ENCODE results near the gene PKD2L1. TPM values are rescaled to one million over a fixed set of nuclear protein-coding genes. Genes with fewer than 3 reads are reported as not detected.

Gene PKD2L1
- polyA plus RNA-seq, 1 experiment, result not detected

DNA sequence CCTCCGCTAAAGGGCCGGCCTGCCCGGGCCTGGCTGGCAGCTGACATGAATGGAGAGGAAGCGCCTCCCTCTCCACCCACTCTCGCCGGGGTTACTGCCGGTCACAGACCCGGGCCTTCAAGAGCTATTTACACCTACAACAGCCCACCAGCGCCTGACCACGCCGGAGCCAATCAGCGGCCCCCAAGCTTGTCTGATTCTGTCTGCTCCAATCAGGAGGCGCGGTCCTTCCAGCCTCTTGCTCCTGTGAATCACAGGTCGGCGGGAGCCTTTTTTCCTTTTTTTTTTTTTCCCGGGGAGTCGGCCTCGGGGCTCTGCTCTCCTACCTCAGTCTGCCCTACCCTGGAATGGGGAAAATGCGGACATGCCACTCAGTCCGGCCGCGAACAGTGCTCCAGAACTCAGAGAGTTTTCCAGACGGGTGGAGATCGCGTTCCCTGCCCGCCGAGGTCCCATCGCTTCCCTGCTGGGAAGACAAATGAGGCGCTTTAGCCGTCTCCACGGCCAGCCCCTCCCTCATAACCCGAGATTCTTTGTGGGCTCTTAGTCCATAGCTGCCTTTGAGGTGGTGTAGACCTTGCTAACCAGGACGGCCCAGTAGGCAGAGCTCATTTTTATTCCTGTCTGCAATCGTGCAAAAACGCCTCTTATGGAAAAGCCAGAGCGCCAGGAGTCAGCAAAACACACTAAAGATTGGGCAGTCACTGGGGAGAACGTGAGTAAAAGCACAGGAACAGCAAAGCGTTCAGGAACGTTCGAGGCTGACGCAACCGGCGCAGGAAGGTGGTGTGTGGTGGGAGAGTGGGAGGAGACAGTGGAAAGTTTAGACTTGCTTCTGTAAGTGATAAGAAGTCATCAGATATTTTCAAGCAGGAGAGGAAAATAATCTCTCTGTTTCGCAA lies 43.5 kb upstream of the PKD2L1 start:
- peak overlapping the region; percentile 74 for H3K4me3 ChIP-seq (ENCODE audit: low read depth, low read length)
- CTCF ChIA-PET, result interaction anchor here (0.6 to 1.7 kb wide), 12 partner anchors 26 to 942 kb away, joined by 3 to 9 read pairs (median 4); partner anchors contain the start of genes BLOC1S2, HIF1AN and SCD
- DNase-seq (ENCODE audit: low read depth, low spot score), result peak; percentile 98
- POLR2A ChIA-PET, result interaction anchor here (0.6 to 2.0 kb wide), 12 partner anchors 9 to 505 kb away, joined by 3 to 38 read pairs (median 4); partner anchors contain the start of genes BLOC1S2, HIF1AN and SCD
- peak overlapping the region; percentile 100 for H3K27ac ChIP-seq (ENCODE audit: low read depth, low read length)
- no peaks in the 10 kb centered on the region for H3K9me3 ChIP-seq (ENCODE audit: control insufficient read depth, insufficient read depth, low read length)
- H3K27me3 ChIP-seq (ENCODE audit: control insufficient read depth, insufficient read depth, low read length), result no peaks in the 10 kb centered on the region
- TF ChIP-seq, protein P1, sequence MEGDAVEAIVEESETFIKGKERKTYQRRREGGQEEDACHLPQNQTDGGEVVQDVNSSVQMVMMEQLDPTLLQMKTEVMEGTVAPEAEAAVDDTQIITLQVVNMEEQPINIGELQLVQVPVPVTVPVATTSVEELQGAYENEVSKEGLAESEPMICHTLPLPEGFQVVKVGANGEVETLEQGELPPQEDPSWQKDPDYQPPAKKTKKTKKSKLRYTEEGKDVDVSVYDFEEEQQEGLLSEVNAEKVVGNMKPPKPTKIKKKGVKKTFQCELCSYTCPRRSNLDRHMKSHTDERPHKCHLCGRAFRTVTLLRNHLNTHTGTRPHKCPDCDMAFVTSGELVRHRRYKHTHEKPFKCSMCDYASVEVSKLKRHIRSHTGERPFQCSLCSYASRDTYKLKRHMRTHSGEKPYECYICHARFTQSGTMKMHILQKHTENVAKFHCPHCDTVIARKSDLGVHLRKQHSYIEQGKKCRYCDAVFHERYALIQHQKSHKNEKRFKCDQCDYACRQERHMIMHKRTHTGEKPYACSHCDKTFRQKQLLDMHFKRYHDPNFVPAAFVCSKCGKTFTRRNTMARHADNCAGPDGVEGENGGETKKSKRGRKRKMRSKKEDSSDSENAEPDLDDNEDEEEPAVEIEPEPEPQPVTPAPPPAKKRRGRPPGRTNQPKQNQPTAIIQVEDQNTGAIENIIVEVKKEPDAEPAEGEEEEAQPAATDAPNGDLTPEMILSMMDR (IDR thresholded peaks at IDR 0.05; ENCODE audit: low read depth, low read length), result no peak

DNA sequence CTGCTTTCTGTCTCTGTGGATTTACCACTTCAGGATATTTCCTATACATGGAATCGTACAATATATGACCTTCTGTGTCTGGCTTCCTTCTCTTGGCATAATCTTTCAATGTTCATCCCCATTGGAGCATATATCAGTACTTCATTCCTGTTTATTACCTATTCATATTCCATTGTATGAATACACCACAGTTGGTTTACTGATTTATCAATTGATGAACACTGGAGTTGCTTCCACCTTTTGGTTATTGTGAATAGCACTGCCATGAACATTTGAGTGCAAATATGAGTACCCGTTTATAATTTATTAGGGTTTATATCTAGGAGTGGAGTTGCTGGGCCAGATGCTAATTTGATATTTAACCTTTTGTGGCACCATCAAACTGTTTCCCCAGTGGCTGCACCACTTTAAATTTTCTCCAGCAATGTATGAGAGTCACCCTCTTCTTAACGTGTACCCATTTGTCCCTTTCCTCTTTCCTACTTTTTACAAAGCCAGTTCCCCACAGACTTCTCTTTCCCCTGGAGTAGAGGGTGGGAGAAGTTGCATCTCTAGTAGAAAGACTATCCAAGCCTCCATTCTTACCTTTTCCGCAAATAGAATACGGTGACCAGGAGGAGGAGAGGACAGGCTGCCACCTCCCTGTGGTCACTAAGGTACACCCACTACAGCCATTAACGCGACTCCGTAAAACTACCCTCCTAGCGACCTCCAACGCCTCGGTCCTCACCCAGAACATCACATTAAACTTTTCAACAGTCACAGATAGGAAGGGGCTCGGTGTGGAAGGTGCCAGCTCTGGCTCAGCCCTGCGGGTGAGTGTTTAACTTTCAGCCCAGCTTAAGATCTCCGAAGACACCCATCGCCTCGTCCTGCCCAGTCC lies 42.6 kb upstream of the PKD2L1 start:
- H3K4me3 ChIP-seq (ENCODE audit: low read depth, low read length), result peak overlapping the region; percentile 55
- no peaks in the 10 kb centered on the region for H3K9me3 ChIP-seq (ENCODE audit: control insufficient read depth, insufficient read depth, low read length)
- CTCF ChIA-PET, result interaction anchor here (0.6 to 1.7 kb wide), 9 partner anchors 26 to 941 kb away, joined by 3 to 9 read pairs (median 4); partner anchors contain the start of genes BLOC1S2, HIF1AN and SCD
- POLR2A ChIA-PET, result interaction anchor here (0.7 to 2.0 kb wide), 10 partner anchors 8 to 506 kb away, joined by 3 to 38 read pairs (median 4); partner anchors contain the start of genes BLOC1S2, HIF1AN and SCD
- no peaks in the 10 kb centered on the region for H3K27me3 ChIP-seq (ENCODE audit: control insufficient read depth, insufficient read depth, low read length)
- DNase-seq (ENCODE audit: low read depth, low spot score), result no peak
- H3K27ac ChIP-seq (ENCODE audit: low read depth, low read length), result peak overlapping the region; percentile 100
- TF ChIP-seq, protein P1 (IDR thresholded peaks at IDR 0.05; ENCODE audit: low read depth, low read length), result no peak

DNA sequence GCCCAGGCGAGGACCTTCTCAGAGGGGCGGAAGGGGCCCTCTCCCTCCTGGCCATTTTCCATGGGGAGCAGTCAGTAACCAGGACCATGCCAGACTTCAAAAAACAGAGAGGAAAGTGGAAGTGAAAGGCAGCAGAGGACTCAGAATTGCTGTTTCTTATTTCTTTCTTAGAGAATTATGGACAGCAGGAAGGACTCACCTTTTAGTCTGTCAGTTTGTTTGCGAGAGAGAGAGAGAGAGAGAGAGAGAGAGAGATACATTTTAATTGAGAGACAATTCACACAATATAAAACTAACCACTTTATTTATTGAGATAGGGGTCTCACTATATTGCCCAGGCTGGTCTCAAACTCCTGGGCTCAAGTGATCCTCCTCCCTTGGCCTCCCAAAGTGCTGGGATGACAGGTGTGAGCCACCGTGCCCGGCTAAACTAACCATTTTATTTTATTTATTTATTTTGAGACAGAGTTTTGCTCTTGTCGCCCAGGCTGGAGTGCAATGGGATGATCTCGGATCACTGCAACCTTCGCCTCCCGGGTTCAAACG lies 41.5 kb upstream of the PKD2L1 start:
- TF ChIP-seq, protein P1 (IDR thresholded peaks at IDR 0.05; ENCODE audit: low read depth, low read length), result no peak
- no peak for DNase-seq (ENCODE audit: low read depth, low spot score)
- Histone ChIP-seq H3K4me3 (ENCODE audit: low read depth, low read length) (no peak overlapping the region), H3K27me3 (ENCODE audit: control insufficient read depth, insufficient read depth, low read length) (no peaks in the 10 kb centered on the region), H3K27ac (ENCODE audit: low read depth, low read length) (peak overlapping the region; percentile 47), H3K9me3 (ENCODE audit: control insufficient read depth, insufficient read depth, low read length) (no peaks in the 10 kb centered on the region)
- CTCF ChIA-PET, result interaction anchor here (2.0 kb wide), 1 partner anchor 63 kb away, joined by 11 read pairs; no protein-coding TSS in a partner anchor
- POLR2A ChIA-PET, result interaction anchor here (1.3 kb wide), 1 partner anchor 25 kb away, joined by 5 read pairs; the partner anchor contains the start of gene SCD

DNA sequence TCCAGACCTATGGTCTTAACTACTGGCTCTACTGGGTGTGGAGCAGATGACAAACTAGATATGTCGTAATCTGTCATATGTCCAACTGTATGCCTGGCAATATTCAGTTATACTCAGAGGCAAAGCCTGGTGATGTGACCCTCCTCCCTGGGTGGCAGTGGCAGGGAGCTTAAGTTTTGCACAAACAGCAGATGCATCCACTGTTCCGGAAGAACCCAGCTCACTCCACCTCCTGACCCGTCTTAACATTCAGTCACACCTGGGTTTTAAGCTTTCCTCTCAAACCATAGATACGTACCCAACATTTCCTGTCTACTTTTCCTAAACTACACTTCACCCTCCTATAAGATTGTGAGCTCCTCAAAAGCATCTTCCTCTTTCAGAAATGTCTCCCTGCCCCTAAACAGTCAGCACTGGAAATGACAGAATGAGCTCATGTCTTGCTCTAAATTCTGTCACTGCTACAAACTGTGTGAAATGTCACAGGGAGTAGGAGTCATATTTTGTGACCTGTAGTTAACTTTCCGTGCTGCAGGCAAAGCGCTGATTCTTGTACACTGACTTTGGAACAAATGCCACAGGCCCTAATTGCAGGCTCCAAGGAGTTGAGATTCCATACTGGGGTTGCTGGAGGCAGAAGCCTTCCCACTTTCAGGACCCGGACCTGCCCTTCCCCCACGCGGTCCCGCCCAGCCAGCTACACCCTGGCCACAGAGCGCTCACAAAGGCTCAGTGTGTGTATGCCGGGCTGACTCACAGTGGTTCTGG lies 40.9 kb upstream of the PKD2L1 start:
- H3K9me3 ChIP-seq (ENCODE audit: control insufficient read depth, insufficient read depth, low read length), result no peaks in the 10 kb centered on the region
- no peak overlapping the region for H3K4me3 ChIP-seq (ENCODE audit: low read depth, low read length)
- POLR2A ChIA-PET, result interaction anchor here (0.8 to 1.3 kb wide), 2 partner anchors 24 to 542 kb away, joined by 3 to 5 read pairs; partner anchors contain the start of genes SCD and SLF2
- TF ChIP-seq, protein P1 (IDR thresholded peaks at IDR 0.05; ENCODE audit: low read depth, low read length), result no peak
- H3K27me3 ChIP-seq (ENCODE audit: control insufficient read depth, insufficient read depth, low read length), result no peaks in the 10 kb centered on the region
- H3K27ac ChIP-seq (ENCODE audit: low read depth, low read length), result peak overlapping the region; percentile 47
- DNase-seq (ENCODE audit: low read depth, low spot score), result peak; percentile 37
- CTCF ChIA-PET, result interaction anchor here (0.9 to 2.0 kb wide), 2 partner anchors 63 to 165 kb away, joined by 4 to 11 read pairs; partner anchors contain the start of gene HIF1AN
